ENCODE data around the gene CDT1.

CDT1 gene

DNA sequence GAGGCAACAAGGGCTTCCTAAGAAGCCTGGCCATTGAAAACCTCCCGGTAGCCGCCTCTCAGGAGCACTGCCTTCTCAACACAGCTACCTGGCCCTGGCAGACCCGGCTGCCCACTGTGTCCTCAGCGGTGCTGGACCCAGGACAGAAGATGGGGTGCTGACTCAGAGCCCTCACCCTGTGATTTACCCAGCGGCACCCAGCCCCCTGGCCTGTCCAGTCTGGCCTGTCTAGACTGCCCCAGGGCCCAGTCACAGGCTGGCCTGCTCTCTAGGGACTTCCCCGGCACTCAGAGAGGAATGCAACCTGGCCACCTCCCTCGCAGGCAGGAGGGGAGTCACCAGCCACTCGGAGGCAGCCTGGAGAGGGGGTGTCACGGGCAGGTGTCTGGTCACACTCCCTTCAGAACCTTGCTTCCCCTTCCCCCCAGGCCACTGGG lies 38.7 kb upstream of the CDT1 start:
- H3K27ac ChIP-seq (replicated peaks; ENCODE audit: low read length): no peak overlapping the region

DNA sequence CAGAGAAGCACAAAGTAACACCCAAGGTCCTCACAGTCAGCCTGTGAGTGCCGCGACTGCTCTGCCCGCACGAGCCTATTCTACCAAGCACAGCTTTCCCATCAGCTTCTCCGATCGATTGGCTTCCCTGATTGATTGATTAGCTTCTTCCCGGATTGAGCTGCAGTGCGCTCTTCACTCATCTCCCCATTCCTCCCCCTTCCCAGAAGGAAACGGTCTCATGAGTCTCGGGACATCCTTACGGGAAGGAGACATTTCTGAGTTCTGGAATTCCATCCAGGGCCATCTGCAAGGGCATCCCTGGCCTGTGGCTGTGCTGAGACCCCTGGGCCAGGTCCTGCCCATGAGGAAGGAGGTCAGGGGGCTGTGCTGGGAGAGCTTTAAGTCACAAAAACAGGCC lies 36.6 kb upstream of the CDT1 start:
- Histone ChIP-seq H3K4me1 (ENCODE audit: control insufficient read depth in 2 of 2, insufficient read depth in 1 of 2, low read depth in 1 of 2, low read length in 2 of 2) (peaks cover 21 to 63% of the 10 kb centered on the region in 2 donors), H3K4me2 (ENCODE audit: insufficient read depth, low read length, poor library complexity, severe bottlenecking) (no peak overlapping the region), H3K14ac (ENCODE audit: low read length) (no peak overlapping the region), H2BK12ac (ENCODE audit: low read length) (peak overlapping the region; percentile 73), H3K18ac (ENCODE audit: low read length) (no peak overlapping the region), H3K27ac (replicated peaks; ENCODE audit: low read length) (no peak overlapping the region), H2BK5ac (ENCODE audit: low read length) (no peak overlapping the region), H3K36me3 (replicated peaks in 1 of 2; ENCODE audit: control insufficient read depth in 2 of 2, insufficient read depth in 2 of 2, low read length in 2 of 2) (no peaks in the 10 kb centered on the region), H2AFZ (ENCODE audit: low read length) (no peak overlapping the region), H3K27me3 (ENCODE audit: control insufficient read depth in 3 of 3, insufficient read depth in 3 of 3, low read depth in 1 of 3, low read length in 3 of 3) (peaks cover 0 to 13% (median 0%) of the 10 kb centered on the region in 3 experiments), H3K9me3 (replicated peaks in 1 of 2; ENCODE audit: control insufficient read depth in 2 of 2, insufficient read depth in 1 of 2, low read depth in 1 of 2, low read length in 2 of 2) (peaks cover 0 to 2% of the 10 kb centered on the region in 2 donors), H3K4ac (ENCODE audit: low read length) (no peak overlapping the region), H4K8ac (ENCODE audit: low read depth, low read length) (no peak overlapping the region), H3K4me3 (ENCODE audit: low read length in 2 of 2) (no peak overlapping the region), H2BK120ac (ENCODE audit: low read depth, low read length) (peak overlapping the region; percentile 9), H3K79me1 (ENCODE audit: low read depth, low read length) (peaks cover 5% of the 10 kb centered on the region), H3K23ac (ENCODE audit: low read depth, low read length, poor library complexity) (peak overlapping the region; percentile 95), H3K9ac (ENCODE audit: low read depth, low read length, poor library complexity) (peak overlapping the region; percentile 72), H2AK5ac (ENCODE audit: low read depth, low read length) (peak overlapping the region; percentile 99), H2BK15ac (ENCODE audit: low read length) (peak overlapping the region; percentile 98), H4K91ac (ENCODE audit: low read depth, low read length, poor library complexity) (no peak overlapping the region)
- no CpG with 5 or more reads among the region's 11 CpGs for WGBS, 2 donors (ENCODE audit: extremely low coverage in 2 of 2, insufficient read length in 2 of 2, insufficient replicate concordance in 1 of 2)
- DNase-seq (ENCODE audit: low spot score): no peak

More for the DNA sequence above, 38.7 kb upstream of the CDT1 start:
- WGBS, 2 donors (ENCODE audit: extremely low coverage in 2 of 2, insufficient read length in 2 of 2, insufficient replicate concordance in 1 of 2): no CpG with 5 or more reads among the region's 9 CpGs
- peak overlapping the region; percentile 87 for H3K18ac ChIP-seq (ENCODE audit: low read length)
- DNase-seq (ENCODE audit: low spot score): no peak
- no peaks in the 10 kb centered on the region for H3K9me3 ChIP-seq (replicated peaks in 1 of 2; ENCODE audit: control insufficient read depth in 2 of 2, insufficient read depth in 1 of 2, low read depth in 1 of 2, low read length in 2 of 2)
- H3K14ac ChIP-seq (ENCODE audit: low read length): peak overlapping the region; percentile 38
- H3K23ac ChIP-seq (ENCODE audit: low read depth, low read length, poor library complexity): peak overlapping the region; percentile 80
- no peaks in the 10 kb centered on the region for H3K27me3 ChIP-seq (ENCODE audit: control insufficient read depth in 3 of 3, insufficient read depth in 3 of 3, low read depth in 1 of 3, low read length in 3 of 3)
- H3K4me3 ChIP-seq (ENCODE audit: low read length in 2 of 2): no peak overlapping the region
- H3K4me1 ChIP-seq (ENCODE audit: control insufficient read depth in 2 of 2, insufficient read depth in 1 of 2, low read depth in 1 of 2, low read length in 2 of 2): peaks cover 21 to 50% of the 10 kb centered on the region in 2 donors
- H3K36me3 ChIP-seq (replicated peaks in 1 of 2; ENCODE audit: control insufficient read depth in 2 of 2, insufficient read depth in 2 of 2, low read length in 2 of 2): no peaks in the 10 kb centered on the region
- no peak overlapping the region for H4K91ac ChIP-seq (ENCODE audit: low read depth, low read length, poor library complexity)
- peak overlapping the region; percentile 94 for H2BK12ac ChIP-seq (ENCODE audit: low read length)
- no peak overlapping the region for H3K4me2 ChIP-seq (ENCODE audit: insufficient read depth, low read length, poor library complexity, severe bottlenecking)
- peak overlapping the region; percentile 66 for H2BK5ac ChIP-seq (ENCODE audit: low read length)
- H3K4ac ChIP-seq (ENCODE audit: low read length): peak overlapping the region; percentile 95
- no peak overlapping the region for H2AFZ ChIP-seq (ENCODE audit: low read length)
- H4K8ac ChIP-seq (ENCODE audit: low read depth, low read length): peak overlapping the region; percentile 43
- peak overlapping the region; percentile 98 for H2AK5ac ChIP-seq (ENCODE audit: low read depth, low read length)
- no peak overlapping the region for H3K9ac ChIP-seq (ENCODE audit: low read depth, low read length, poor library complexity)
- H2BK15ac ChIP-seq (ENCODE audit: low read length): peak overlapping the region; percentile 98
- H3K79me1 ChIP-seq (ENCODE audit: low read depth, low read length): no peaks in the 10 kb centered on the region
- H2BK120ac ChIP-seq (ENCODE audit: low read depth, low read length): peak overlapping the region; percentile 98

DNA sequence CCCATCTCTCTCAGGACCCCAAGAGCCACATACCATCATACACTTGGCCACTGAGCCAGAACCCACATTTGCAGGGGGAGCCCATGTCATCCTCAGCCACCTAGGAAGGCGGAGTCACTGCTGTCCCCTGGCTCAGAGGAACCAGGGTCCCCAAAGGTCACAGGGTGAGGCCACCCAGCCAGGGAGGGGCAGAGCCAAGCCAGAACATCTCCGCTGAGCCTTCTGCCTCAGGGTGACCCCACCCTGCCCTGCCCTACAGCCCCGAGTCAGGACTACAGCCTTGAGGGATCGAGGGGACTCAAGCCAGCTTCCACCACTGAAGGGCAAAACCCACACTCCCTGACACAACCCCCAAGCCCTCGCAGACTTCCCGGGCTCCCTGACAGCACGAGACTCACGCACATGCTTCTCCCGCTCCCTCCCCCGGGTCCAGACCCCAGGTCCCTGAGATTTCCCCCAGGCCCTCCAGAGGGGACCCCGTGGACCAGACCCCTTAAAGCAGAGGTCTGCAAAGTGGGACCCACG lies 36.0 kb upstream of the CDT1 start:
- no peak overlapping the region for H3K4me3 ChIP-seq (ENCODE audit: low read length in 2 of 2)
- H3K9me3 ChIP-seq (replicated peaks in 1 of 2; ENCODE audit: control insufficient read depth in 2 of 2, insufficient read depth in 1 of 2, low read depth in 1 of 2, low read length in 2 of 2): peaks cover 0 to 2% of the 10 kb centered on the region in 2 donors
- peak overlapping the region; percentile 98 for H2BK15ac ChIP-seq (ENCODE audit: low read length)
- no peak overlapping the region for H3K4me2 ChIP-seq (ENCODE audit: insufficient read depth, low read length, poor library complexity, severe bottlenecking)
- H3K27me3 ChIP-seq (ENCODE audit: control insufficient read depth in 3 of 3, insufficient read depth in 3 of 3, low read depth in 1 of 3, low read length in 3 of 3): peaks cover 0 to 13% (median 0%) of the 10 kb centered on the region in 3 experiments
- peak overlapping the region; percentile 99 for H2AK5ac ChIP-seq (ENCODE audit: low read depth, low read length)
- DNase-seq (ENCODE audit: low spot score): no peak
- H4K91ac ChIP-seq (ENCODE audit: low read depth, low read length, poor library complexity): no peak overlapping the region
- peak overlapping the region; percentile 71 for H3K14ac ChIP-seq (ENCODE audit: low read length)
- H3K4ac ChIP-seq (ENCODE audit: low read length): peak overlapping the region; percentile 1
- H3K23ac ChIP-seq (ENCODE audit: low read depth, low read length, poor library complexity): peak overlapping the region; percentile 95
- WGBS, 2 donors (ENCODE audit: extremely low coverage in 2 of 2, insufficient read length in 2 of 2, insufficient replicate concordance in 1 of 2): no CpG with 5 or more reads among the region's 12 CpGs
- peak overlapping the region; percentile 94 for H3K18ac ChIP-seq (ENCODE audit: low read length)
- peak overlapping the region; percentile 64 for H2AFZ ChIP-seq (ENCODE audit: low read length)
- peak overlapping the region; percentile 60 for H3K9ac ChIP-seq (ENCODE audit: low read depth, low read length, poor library complexity)
- H4K8ac ChIP-seq (ENCODE audit: low read depth, low read length): no peak overlapping the region
- peaks cover 5% of the 10 kb centered on the region for H3K79me1 ChIP-seq (ENCODE audit: low read depth, low read length)
- no peaks in the 10 kb centered on the region for H3K36me3 ChIP-seq (replicated peaks in 1 of 2; ENCODE audit: control insufficient read depth in 2 of 2, insufficient read depth in 2 of 2, low read length in 2 of 2)
- H3K27ac ChIP-seq (replicated peaks; ENCODE audit: low read length): no peak overlapping the region
- peak overlapping the region; percentile 94 for H2BK5ac ChIP-seq (ENCODE audit: low read length)
- H2BK12ac ChIP-seq (ENCODE audit: low read length): peak overlapping the region; percentile 95
- peaks cover 21 to 57% of the 10 kb centered on the region in 2 donors for H3K4me1 ChIP-seq (ENCODE audit: control insufficient read depth in 2 of 2, insufficient read depth in 1 of 2, low read depth in 1 of 2, low read length in 2 of 2)
- H2BK120ac ChIP-seq (ENCODE audit: low read depth, low read length): peak overlapping the region; percentile 76

DNA sequence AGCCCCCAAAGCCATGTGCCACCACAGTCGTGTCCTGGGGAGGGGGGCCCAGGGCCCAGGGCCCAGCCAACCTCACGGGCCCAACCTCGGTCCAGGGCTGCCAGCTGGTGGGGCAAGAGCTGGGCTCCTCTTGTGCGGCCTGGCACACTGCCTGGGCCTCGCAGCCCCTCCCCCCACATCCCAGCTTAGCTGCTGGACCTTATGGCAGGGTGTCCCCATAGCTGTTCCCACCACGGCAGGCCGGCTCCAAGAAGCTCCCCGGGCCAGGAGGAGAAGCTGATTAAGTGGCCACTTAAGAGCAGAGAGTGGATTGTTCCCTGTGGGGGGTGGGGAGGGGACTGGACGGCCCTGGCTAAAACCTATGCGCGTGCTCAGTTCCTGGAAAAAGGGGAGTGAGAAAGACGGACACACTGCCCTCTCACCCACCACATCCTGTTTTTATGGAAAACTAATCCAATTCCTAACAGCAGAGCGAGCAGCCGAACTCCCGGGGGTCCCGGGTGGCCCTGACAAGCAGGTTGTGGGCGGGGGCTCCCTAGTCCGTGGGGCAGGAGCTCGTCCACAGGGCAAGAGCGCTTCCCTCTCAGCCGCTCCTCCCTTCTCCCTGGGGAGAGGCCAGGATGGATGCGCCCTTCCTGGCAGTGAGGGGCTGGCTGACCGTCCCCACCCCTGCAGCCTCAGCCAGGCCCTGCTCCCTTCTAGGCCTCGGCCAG lies 35.4 kb upstream of the CDT1 start:
- Histone ChIP-seq H3K4ac (ENCODE audit: low read length) (peak overlapping the region; percentile 76), H4K91ac (ENCODE audit: low read depth, low read length, poor library complexity) (peak overlapping the region; percentile 92), H2AFZ (ENCODE audit: low read length) (peak overlapping the region; percentile 64), H3K27ac (replicated peaks; ENCODE audit: low read length) (no peak overlapping the region), H3K4me3 (ENCODE audit: low read length in 2 of 2) (no peak overlapping the region), H3K79me1 (ENCODE audit: low read depth, low read length) (peaks cover 5% of the 10 kb centered on the region), H2BK120ac (ENCODE audit: low read depth, low read length) (peak overlapping the region; percentile 76), H3K4me1 (ENCODE audit: control insufficient read depth in 2 of 2, insufficient read depth in 1 of 2, low read depth in 1 of 2, low read length in 2 of 2) (peaks cover 27 to 51% of the 10 kb centered on the region in 2 donors), H3K18ac (ENCODE audit: low read length) (peak overlapping the region; percentile 94), H3K4me2 (ENCODE audit: insufficient read depth, low read length, poor library complexity, severe bottlenecking) (peak overlapping the region; percentile 2), H3K14ac (ENCODE audit: low read length) (peak overlapping the region; percentile 99), H2BK12ac (ENCODE audit: low read length) (peak overlapping the region; percentile 14), H3K9me3 (replicated peaks in 1 of 2; ENCODE audit: control insufficient read depth in 2 of 2, insufficient read depth in 1 of 2, low read depth in 1 of 2, low read length in 2 of 2) (peaks cover 0 to 2% of the 10 kb centered on the region in 2 donors), H3K36me3 (replicated peaks in 1 of 2; ENCODE audit: control insufficient read depth in 2 of 2, insufficient read depth in 2 of 2, low read length in 2 of 2) (no peaks in the 10 kb centered on the region), H2AK5ac (ENCODE audit: low read depth, low read length) (peak overlapping the region; percentile 99), H2BK15ac (ENCODE audit: low read length) (peak overlapping the region; percentile 100), H4K8ac (ENCODE audit: low read depth, low read length) (no peak overlapping the region), H3K23ac (ENCODE audit: low read depth, low read length, poor library complexity) (peak overlapping the region; percentile 95), H3K9ac (ENCODE audit: low read depth, low read length, poor library complexity) (peak overlapping the region; percentile 70), H3K27me3 (ENCODE audit: control insufficient read depth in 3 of 3, insufficient read depth in 3 of 3, low read depth in 1 of 3, low read length in 3 of 3) (peaks cover 0 to 13% (median 0%) of the 10 kb centered on the region in 3 experiments), H2BK5ac (ENCODE audit: low read length) (peak overlapping the region; percentile 94)
- no peak for DNase-seq (ENCODE audit: low spot score)
- no CpG with 5 or more reads among the region's 24 CpGs for WGBS, 2 donors (ENCODE audit: extremely low coverage in 2 of 2, insufficient read length in 2 of 2, insufficient replicate concordance in 1 of 2)

Data from neuronal stem cell (in vitro differentiated cells).